Measurements from ENCODE around the gene KPRP.

The KPRP gene

DNA sequence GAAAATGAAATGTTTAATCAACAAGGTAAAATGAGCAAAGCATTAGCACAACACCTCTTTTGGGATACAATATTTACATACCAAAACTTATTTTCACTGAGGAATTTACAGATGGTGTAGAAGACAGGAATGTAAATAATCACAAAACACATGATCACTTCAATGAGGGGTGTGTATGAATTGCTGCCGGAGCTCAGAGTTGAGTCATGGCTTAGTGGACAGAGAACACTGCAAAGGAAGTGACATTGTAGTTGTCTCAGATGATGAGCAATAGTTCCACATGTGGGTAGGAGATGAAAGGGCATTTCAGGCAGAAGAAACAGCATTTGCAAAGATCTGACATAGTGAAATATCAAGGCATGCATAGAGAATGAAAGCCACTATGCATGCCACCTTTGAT is 5.6 kb upstream of the KPRP start:
- H3K23ac ChIP-seq (ENCODE audit: low read depth, low read length, poor library complexity) = no peak overlapping the region
- no CpG with 5 or more reads among the region's 1 CpG for WGBS, 2 donors (ENCODE audit: extremely low coverage in 2 of 2, insufficient read length in 2 of 2, insufficient replicate concordance in 1 of 2)
- H3K4me3 ChIP-seq (ENCODE audit: low read length in 2 of 2) = no peak overlapping the region
- H3K4me1 ChIP-seq (ENCODE audit: control insufficient read depth in 2 of 2, insufficient read depth in 1 of 2, low read depth in 1 of 2, low read length in 2 of 2) = no peaks in the 10 kb centered on the region
- no peak overlapping the region for H3K4ac ChIP-seq (ENCODE audit: low read length)
- H2BK5ac ChIP-seq (ENCODE audit: low read length) = no peak overlapping the region
- H3K4me2 ChIP-seq (ENCODE audit: insufficient read depth, low read length, poor library complexity, severe bottlenecking) = no peak overlapping the region
- H2AK5ac ChIP-seq (ENCODE audit: low read depth, low read length) = no peak overlapping the region
- no peak overlapping the region for H3K18ac ChIP-seq (ENCODE audit: low read length)
- H4K91ac ChIP-seq (ENCODE audit: low read depth, low read length, poor library complexity) = no peak overlapping the region
- DNase-seq (ENCODE audit: low spot score) = no peak
- H3K14ac ChIP-seq (ENCODE audit: low read length) = no peak overlapping the region
- no peak overlapping the region for H2AFZ ChIP-seq (ENCODE audit: low read length)
- H4K8ac ChIP-seq (ENCODE audit: low read depth, low read length) = no peak overlapping the region
- no peak overlapping the region for H2BK12ac ChIP-seq (ENCODE audit: low read length)
- no peak overlapping the region for H3K9ac ChIP-seq (ENCODE audit: low read depth, low read length, poor library complexity)
- peaks cover 0 to 14% of the 10 kb centered on the region in 2 donors for H3K9me3 ChIP-seq (replicated peaks in 1 of 2; ENCODE audit: control insufficient read depth in 2 of 2, insufficient read depth in 1 of 2, low read depth in 1 of 2, low read length in 2 of 2)
- no peak overlapping the region for H2BK15ac ChIP-seq (ENCODE audit: low read length)
- no peaks in the 10 kb centered on the region for H3K79me1 ChIP-seq (ENCODE audit: low read depth, low read length)
- no peak overlapping the region for H3K27ac ChIP-seq (replicated peaks; ENCODE audit: low read length)
- no peaks in the 10 kb centered on the region for H3K36me3 ChIP-seq (replicated peaks in 1 of 2; ENCODE audit: control insufficient read depth in 2 of 2, insufficient read depth in 2 of 2, low read length in 2 of 2)
- no peaks in the 10 kb centered on the region for H3K27me3 ChIP-seq (ENCODE audit: control insufficient read depth in 3 of 3, insufficient read depth in 3 of 3, low read depth in 1 of 3, low read length in 3 of 3)
- no peak overlapping the region for H2BK120ac ChIP-seq (ENCODE audit: low read depth, low read length)

DNA sequence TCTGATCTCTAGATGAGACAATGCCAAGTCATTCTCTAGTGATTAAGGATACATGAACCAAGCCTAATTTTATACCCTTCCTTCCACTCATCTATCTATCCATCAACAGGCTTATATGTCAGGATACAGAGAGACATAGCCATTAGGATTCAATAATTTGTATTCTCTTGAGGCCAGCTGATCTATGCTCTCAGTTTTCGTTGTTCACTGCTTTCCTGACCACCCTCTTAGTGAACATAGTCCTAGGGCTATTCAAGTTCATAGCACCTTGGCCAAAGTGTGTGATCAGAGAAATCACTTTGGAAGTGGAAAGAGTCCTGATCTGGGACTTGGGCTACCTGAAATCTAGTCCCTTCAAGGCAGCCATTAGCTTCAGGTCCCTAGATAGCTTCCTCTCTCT is 4.2 kb upstream of the KPRP start:
- H3K9me3 ChIP-seq (replicated peaks in 1 of 2; ENCODE audit: control insufficient read depth in 2 of 2, insufficient read depth in 1 of 2, low read depth in 1 of 2, low read length in 2 of 2) = peaks cover 0 to 22% of the 10 kb centered on the region in 2 donors

DNA sequence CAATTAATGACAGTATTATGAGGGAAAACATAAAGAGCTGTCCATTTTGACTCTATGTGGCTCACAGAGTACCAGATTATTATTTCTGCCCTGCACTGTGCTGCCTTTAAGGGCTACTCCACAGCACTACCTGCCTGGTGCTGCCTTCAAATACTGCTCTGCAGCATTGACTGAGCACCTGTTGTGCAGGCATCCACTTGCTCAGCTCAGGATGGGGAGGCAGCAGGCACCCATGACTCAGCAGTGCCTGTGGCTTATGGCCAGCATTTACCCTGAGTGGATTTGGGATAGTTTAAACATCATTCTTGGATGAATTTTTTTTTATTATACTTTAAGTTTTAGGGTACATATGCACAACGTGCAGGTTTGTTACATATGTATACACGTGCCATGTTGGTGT is 953 bp upstream of the KPRP start:
- Histone ChIP-seq H3K4me2 (ENCODE audit: insufficient read depth, low read length, poor library complexity, severe bottlenecking) (no peak overlapping the region), H2AK5ac (ENCODE audit: low read depth, low read length) (no peak overlapping the region), H3K4me1 (ENCODE audit: control insufficient read depth in 2 of 2, insufficient read depth in 1 of 2, low read depth in 1 of 2, low read length in 2 of 2) (no peaks in the 10 kb centered on the region), H3K79me1 (ENCODE audit: low read depth, low read length) (no peaks in the 10 kb centered on the region), H3K27ac (replicated peaks; ENCODE audit: low read length) (no peak overlapping the region), H4K91ac (ENCODE audit: low read depth, low read length, poor library complexity) (no peak overlapping the region), H2BK120ac (ENCODE audit: low read depth, low read length) (no peak overlapping the region), H3K23ac (ENCODE audit: low read depth, low read length, poor library complexity) (no peak overlapping the region), H2BK12ac (ENCODE audit: low read length) (no peak overlapping the region), H3K9ac (ENCODE audit: low read depth, low read length, poor library complexity) (no peak overlapping the region), H3K9me3 (replicated peaks in 1 of 2; ENCODE audit: control insufficient read depth in 2 of 2, insufficient read depth in 1 of 2, low read depth in 1 of 2, low read length in 2 of 2) (peaks cover 0 to 43% of the 10 kb centered on the region in 2 donors), H4K8ac (ENCODE audit: low read depth, low read length) (no peak overlapping the region), H3K36me3 (replicated peaks in 1 of 2; ENCODE audit: control insufficient read depth in 2 of 2, insufficient read depth in 2 of 2, low read length in 2 of 2) (no peaks in the 10 kb centered on the region), H2BK5ac (ENCODE audit: low read length) (no peak overlapping the region), H3K14ac (ENCODE audit: low read length) (no peak overlapping the region), H3K4me3 (ENCODE audit: low read length in 2 of 2) (no peak overlapping the region), H2BK15ac (ENCODE audit: low read length) (no peak overlapping the region), H2AFZ (ENCODE audit: low read length) (no peak overlapping the region), H3K4ac (ENCODE audit: low read length) (no peak overlapping the region), H3K27me3 (ENCODE audit: control insufficient read depth in 3 of 3, insufficient read depth in 3 of 3, low read depth in 1 of 3, low read length in 3 of 3) (no peaks in the 10 kb centered on the region), H3K18ac (ENCODE audit: low read length) (no peak overlapping the region)
- no CpG with 5 or more reads among the region's 2 CpGs for WGBS, 2 donors (ENCODE audit: extremely low coverage in 2 of 2, insufficient read length in 2 of 2, insufficient replicate concordance in 1 of 2)
- no peak for DNase-seq (ENCODE audit: low spot score)

More for the DNA sequence above, 4.2 kb upstream of the KPRP start:
- no CpG with 5 or more reads among the region's 1 CpG for WGBS, 2 donors (ENCODE audit: extremely low coverage in 2 of 2, insufficient read length in 2 of 2, insufficient replicate concordance in 1 of 2)
- no peak overlapping the region for H2BK12ac ChIP-seq (ENCODE audit: low read length)
- no peaks in the 10 kb centered on the region for H3K36me3 ChIP-seq (replicated peaks in 1 of 2; ENCODE audit: control insufficient read depth in 2 of 2, insufficient read depth in 2 of 2, low read length in 2 of 2)
- no peak overlapping the region for H3K23ac ChIP-seq (ENCODE audit: low read depth, low read length, poor library complexity)
- H2BK5ac ChIP-seq (ENCODE audit: low read length) = no peak overlapping the region
- H2BK15ac ChIP-seq (ENCODE audit: low read length) = no peak overlapping the region
- H3K4me1 ChIP-seq (ENCODE audit: control insufficient read depth in 2 of 2, insufficient read depth in 1 of 2, low read depth in 1 of 2, low read length in 2 of 2) = no peaks in the 10 kb centered on the region
- no peak for DNase-seq (ENCODE audit: low spot score)
- no peak overlapping the region for H3K9ac ChIP-seq (ENCODE audit: low read depth, low read length, poor library complexity)
- H2AFZ ChIP-seq (ENCODE audit: low read length) = no peak overlapping the region
- H2BK120ac ChIP-seq (ENCODE audit: low read depth, low read length) = no peak overlapping the region
- no peaks in the 10 kb centered on the region for H3K79me1 ChIP-seq (ENCODE audit: low read depth, low read length)
- no peak overlapping the region for H2AK5ac ChIP-seq (ENCODE audit: low read depth, low read length)
- H3K18ac ChIP-seq (ENCODE audit: low read length) = no peak overlapping the region
- no peak overlapping the region for H3K4ac ChIP-seq (ENCODE audit: low read length)
- H3K4me3 ChIP-seq (ENCODE audit: low read length in 2 of 2) = no peak overlapping the region
- no peak overlapping the region for H3K14ac ChIP-seq (ENCODE audit: low read length)
- H4K8ac ChIP-seq (ENCODE audit: low read depth, low read length) = no peak overlapping the region
- no peak overlapping the region for H3K27ac ChIP-seq (replicated peaks; ENCODE audit: low read length)
- no peaks in the 10 kb centered on the region for H3K27me3 ChIP-seq (ENCODE audit: control insufficient read depth in 3 of 3, insufficient read depth in 3 of 3, low read depth in 1 of 3, low read length in 3 of 3)
- H3K4me2 ChIP-seq (ENCODE audit: insufficient read depth, low read length, poor library complexity, severe bottlenecking) = no peak overlapping the region
- no peak overlapping the region for H4K91ac ChIP-seq (ENCODE audit: low read depth, low read length, poor library complexity)

DNA sequence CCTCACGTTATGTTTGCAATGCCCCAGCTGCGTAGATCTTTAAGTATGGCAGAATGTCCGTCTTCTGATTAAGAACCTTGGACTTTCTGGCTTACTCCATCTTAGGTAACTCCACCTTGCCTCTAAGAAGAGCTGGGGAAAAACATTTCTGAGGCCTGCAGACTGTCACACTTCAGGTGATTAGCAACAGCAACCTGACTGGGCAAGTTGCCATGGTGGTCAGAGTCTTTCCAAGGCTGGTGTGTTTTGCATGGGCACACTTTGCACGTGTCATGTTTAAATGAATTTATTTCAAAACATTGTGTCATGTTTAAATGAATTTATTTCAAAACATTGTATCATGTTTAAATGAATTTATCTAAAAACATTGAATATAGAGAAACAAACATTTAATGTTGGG is 811 bp downstream of the KPRP start:
- Histone ChIP-seq H3K4ac (ENCODE audit: low read length) (no peak overlapping the region), H3K36me3 (replicated peaks in 1 of 2; ENCODE audit: control insufficient read depth in 2 of 2, insufficient read depth in 2 of 2, low read length in 2 of 2) (no peaks in the 10 kb centered on the region), H2AK5ac (ENCODE audit: low read depth, low read length) (no peak overlapping the region), H3K27me3 (ENCODE audit: control insufficient read depth in 3 of 3, insufficient read depth in 3 of 3, low read depth in 1 of 3, low read length in 3 of 3) (no peaks in the 10 kb centered on the region), H2AFZ (ENCODE audit: low read length) (no peak overlapping the region), H2BK120ac (ENCODE audit: low read depth, low read length) (no peak overlapping the region), H3K14ac (ENCODE audit: low read length) (no peak overlapping the region), H3K18ac (ENCODE audit: low read length) (no peak overlapping the region), H3K79me1 (ENCODE audit: low read depth, low read length) (no peaks in the 10 kb centered on the region), H4K91ac (ENCODE audit: low read depth, low read length, poor library complexity) (no peak overlapping the region), H4K8ac (ENCODE audit: low read depth, low read length) (no peak overlapping the region), H2BK15ac (ENCODE audit: low read length) (no peak overlapping the region), H2BK12ac (ENCODE audit: low read length) (no peak overlapping the region), H3K9me3 (replicated peaks in 1 of 2; ENCODE audit: control insufficient read depth in 2 of 2, insufficient read depth in 1 of 2, low read depth in 1 of 2, low read length in 2 of 2) (peaks cover 0 to 48% of the 10 kb centered on the region in 2 donors), H3K4me3 (ENCODE audit: low read length in 2 of 2) (no peak overlapping the region), H3K4me2 (ENCODE audit: insufficient read depth, low read length, poor library complexity, severe bottlenecking) (no peak overlapping the region), H2BK5ac (ENCODE audit: low read length) (no peak overlapping the region), H3K27ac (replicated peaks; ENCODE audit: low read length) (no peak overlapping the region), H3K23ac (ENCODE audit: low read depth, low read length, poor library complexity) (no peak overlapping the region), H3K4me1 (ENCODE audit: control insufficient read depth in 2 of 2, insufficient read depth in 1 of 2, low read depth in 1 of 2, low read length in 2 of 2) (no peaks in the 10 kb centered on the region), H3K9ac (ENCODE audit: low read depth, low read length, poor library complexity) (no peak overlapping the region)
- no peak for DNase-seq (ENCODE audit: low spot score)
- no CpG with 5 or more reads among the region's 4 CpGs for WGBS, 2 donors (ENCODE audit: extremely low coverage in 2 of 2, insufficient read length in 2 of 2, insufficient replicate concordance in 1 of 2)

All from neuronal stem cell (in vitro differentiated cells).